IMR-90 (cell line): ENCODE measurements around the gene CTCF. TPM values are rescaled to one million over a fixed set of nuclear protein-coding genes. Genes with fewer than 3 reads are reported as not detected.
A peak's percentile ranks its signal among the peaks of the same experiment; 100 is the strongest.

Source experiments
- ATAC-seq: fragments of 200-7000 bp; cut with Tn5 transposase; 2 replicates; pipeline ENCODE4 v1.9.1; 2020; ENCODE audit warnings: low read depth, mild to moderate bottlenecking, moderate library complexity
- BruUV-seq: library from RNA; stranded (reverse); fragments of 400-500 nt; replicated peaks from 2 replicates; lab custom pipeline; 2021; lab: Mats Ljungman, UMichigan
- CTCF ChIA-PET: fragments of 300-600 bp; formaldehyde crosslinking; extraction: SDS; loops from one replicate; lab custom pipeline; 2021; ENCODE audit warnings: antibody characterized with exemption; lab: Yijun Ruan, JAX
- POLR2A ChIA-PET: fragments of 300-600 bp; sonication (Branson Sonifier 250); formaldehyde crosslinking; loops from one replicate; lab custom pipeline; 2022; ENCODE audit warnings: antibody characterized with exemption; ENCODE audit not compliant: unreplicated experiment; lab: Charles Lee
- DNase-seq: peaks from one replicate; pipeline ENCODE4 v3.0.0; 2013
- H2AFZ ChIP-seq: replicated peaks from 2 replicates; pipeline ENCODE3; 2013; ENCODE audit warnings: low read length, mild to moderate bottlenecking; ENCODE audit not compliant: poor library complexity
- H2AK5ac ChIP-seq: 2 replicates; pipeline ENCODE4 v1.6.1; 2013; ENCODE audit warnings: low read depth, low read length, inconsistent platforms
- H2AK9ac ChIP-seq: replicated peaks from 2 replicates; pipeline ENCODE3; 2013; ENCODE audit warnings: mild to moderate bottlenecking, low read depth, low read length, moderate library complexity; ENCODE audit not compliant: poor library complexity
- H2BK120ac ChIP-seq: 2 replicates; pipeline ENCODE4 v1.6.1; 2013; ENCODE audit warnings: low read depth, low read length, inconsistent platforms
- H2BK15ac ChIP-seq: 3 replicates; pipeline ENCODE4 v1.6.1; 2013; ENCODE audit warnings: low read depth, low read length, inconsistent platforms
- H2BK20ac ChIP-seq: 2 replicates; pipeline ENCODE4 v1.6.1; 2013; ENCODE audit warnings: low read depth, mild to moderate bottlenecking, inconsistent platforms, low read length, moderate library complexity
- H2BK5ac ChIP-seq: 2 replicates; pipeline ENCODE4 v1.6.1; 2013; ENCODE audit warnings: mild to moderate bottlenecking, low read depth, low read length, inconsistent platforms; ENCODE audit not compliant: poor library complexity, severe bottlenecking
- H3K14ac ChIP-seq: replicated peaks from 2 replicates; pipeline ENCODE4 v1.6.1; 2013; ENCODE audit warnings: low read depth, low read length, inconsistent platforms
- H3K18ac ChIP-seq: 2 replicates; pipeline ENCODE4 v1.6.1; 2013; ENCODE audit warnings: low read depth, low read length, control low read depth
- H3K23ac ChIP-seq: 2 replicates; pipeline ENCODE4 v1.6.1; 2013; ENCODE audit warnings: low read depth, low read length, inconsistent platforms
- H3K27ac ChIP-seq: 2 replicates; pipeline ENCODE4 v1.5.1; 2013; ENCODE audit warnings: mild to moderate bottlenecking, control low read depth, low read length; ENCODE audit not compliant: insufficient read depth
- H3K27me3 ChIP-seq: 2 replicates; pipeline ENCODE4 v1.6.1; 2013; ENCODE audit warnings: low read length; ENCODE audit not compliant: control insufficient read depth, insufficient read depth
- H3K36me3 ChIP-seq: 2 replicates; pipeline ENCODE4 v1.6.1; 2013; ENCODE audit warnings: low read length, mixed read lengths; ENCODE audit not compliant: control insufficient read depth, insufficient read depth
- H3K4ac ChIP-seq: 2 replicates; pipeline ENCODE4 v1.6.1; 2013; ENCODE audit warnings: low read depth, low read length, inconsistent platforms
- H3K4me1 ChIP-seq: 2 replicates; pipeline ENCODE4 v1.6.1; 2013; ENCODE audit warnings: low read length, mixed read lengths; ENCODE audit not compliant: control insufficient read depth, insufficient read depth
- H3K4me2 ChIP-seq: 2 replicates; pipeline ENCODE4 v1.6.1; 2013; ENCODE audit warnings: low read depth, mild to moderate bottlenecking, control low read depth, low read length, moderate library complexity
- H3K4me3 ChIP-seq: 2 replicates; pipeline ENCODE4 v1.5.1; 2013; ENCODE audit warnings: low read depth, mild to moderate bottlenecking, control low read depth, low read length, moderate library complexity; ENCODE audit not compliant: insufficient read depth
- H3K56ac ChIP-seq: 2 replicates; pipeline ENCODE4 v1.6.1; 2013; ENCODE audit warnings: low read length, inconsistent platforms; ENCODE audit not compliant: insufficient read depth; ENCODE audit errors: extremely low read depth
- H3K79me1 ChIP-seq, 2 experiments: 2 replicates each; pipeline ENCODE4 v1.6.1; 2013; ENCODE audit warnings: low read length in 2 of 2, inconsistent platforms in 1 of 2, low read depth in 1 of 2
- H3K9ac ChIP-seq: 2 replicates; pipeline ENCODE4 v1.6.1; 2013; ENCODE audit warnings: low read depth, low read length, control low read depth
- H3K9me1 ChIP-seq: 2 replicates; pipeline ENCODE4 v1.6.1; 2013; ENCODE audit warnings: low read length, inconsistent platforms; ENCODE audit not compliant: insufficient read depth
- H3K9me3 ChIP-seq: 2 replicates; pipeline ENCODE4 v1.6.1; 2013; ENCODE audit warnings: low read length; ENCODE audit not compliant: control insufficient read depth, insufficient read depth
- H4K20me1 ChIP-seq: 2 replicates; pipeline ENCODE4 v1.6.1; 2013; ENCODE audit warnings: low read length, inconsistent platforms; ENCODE audit not compliant: insufficient read depth
- H4K5ac ChIP-seq: 2 replicates; pipeline ENCODE4 v1.6.1; 2013; ENCODE audit warnings: mild to moderate bottlenecking, low read depth, low read length, control low read depth
- H4K8ac ChIP-seq, 2 experiments: 2 replicates each; pipeline ENCODE4 v1.6.1; 2013; ENCODE audit warnings: low read depth in 2 of 2, low read length in 2 of 2, control low read depth in 1 of 2, inconsistent platforms in 1 of 2
- H4K91ac ChIP-seq: 2 replicates; pipeline ENCODE4 v1.6.1; 2013; ENCODE audit warnings: low read depth, low read length, inconsistent platforms; ENCODE audit not compliant: insufficient read depth
- MAFK ChIP-seq: IDR thresholded peaks from 2 replicates; pipeline ENCODE4 v1.6.1; 2012; ENCODE audit warnings: low read depth, low read length, improper control_type of control experiment
- POLR2A ChIP-seq: IDR thresholded peaks from 2 replicates; pipeline ENCODE4 v1.6.1; 2012; ENCODE audit warnings: mild to moderate bottlenecking, low read depth, low read length
- RFX5 ChIP-seq: IDR thresholded peaks from 2 replicates; pipeline ENCODE4 v1.8.0; 2012; ENCODE audit warnings: low read depth, mild to moderate bottlenecking, low read length, moderate library complexity
- WGBS, 2 experiments: methylation state at CpG; one replicate each; pipeline versions ENCODE4 v1.1.5 to v1.1.7; 2013; ENCODE audit warnings: missing lambda C conversion rate in 2 of 2; ENCODE audit not compliant: insufficient read length in 1 of 2; ENCODE audit errors: extremely low coverage in 2 of 2; 5-methylcytosine and 5-hydroxymethylcytosine counted together
- dilution Hi-C: fragments of 300-500 bp; cut with HindIII; formaldehyde crosslinking; loops from one replicate; pipeline ENCODE4 v1.14.3; 2018; ENCODE audit warnings: low sequenced_read_pairs; ENCODE audit not compliant: unreplicated experiment
- in situ Hi-C: fragments of 300-500 bp; cut with MboI; formaldehyde crosslinking; loops from 3 replicates; pipeline ENCODE4 v1.14.3; 2019; ENCODE audit warnings: low sequenced_read_pairs, inconsistent platforms, mixed read lengths
- intact Hi-C: fragments of 100-400 bp; cut with micrococcal nuclease; formaldehyde crosslinking; loops from 2 replicates; pipeline ENCODE4 v1.10.0; 2022
- polyA plus RNA-seq, 3 experiments: library from polyadenylated mRNA; depleted of rRNA; stranded (reverse); fragments of >200 nt; gene quantifications; 2 replicates each; pipeline ENCODE4 v1.2.3, GENCODE V29; 2012; ENCODE audit warnings: low replicate concordance in 1 of 3
- total RNA-seq: library from RNA; depleted of rRNA; stranded (reverse); fragments of >200 nt; gene quantifications from 2 replicates; pipeline ENCODE4 v1.2.3, GENCODE V29; 2012
- TF ChIP-seq, protein P1 (sequence below): conservative IDR thresholded peaks from 2 replicates; pipeline ENCODE4 v1.5.1; 2012; ENCODE audit warnings: mild to moderate bottlenecking, low read depth, low read length, improper control_type of control experiment

Gene CTCF
- total and polyA plus RNA-seq, 2 of the 4 experiments (the other 2 are of a cell fraction) = 16.1 to 22.8 TPM

DNA sequence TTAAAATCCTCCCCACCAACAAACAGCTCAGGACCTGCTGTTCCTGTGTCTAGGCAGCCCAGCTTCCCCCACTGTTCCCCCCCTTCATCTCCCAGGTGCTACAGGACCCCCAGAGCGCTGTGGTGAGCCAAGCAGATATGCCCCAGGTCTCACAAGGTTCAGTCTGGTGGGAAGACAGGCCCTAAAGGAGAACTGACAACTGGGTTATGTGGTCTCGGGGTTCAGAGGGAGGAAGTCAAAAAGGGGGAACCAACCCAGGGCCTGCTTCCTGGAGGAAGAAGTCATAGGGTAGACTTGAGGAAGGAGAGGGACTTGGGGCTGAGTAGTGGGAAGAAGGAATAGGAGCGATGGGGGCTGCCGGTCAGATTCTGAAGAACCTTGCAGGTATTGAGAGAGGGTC is 31.1 kb upstream of the CTCF start:
- Histone ChIP-seq H2AFZ (no peak overlapping the region), H2AK9ac (peak overlapping the region; percentile 47), H2BK5ac (no peak overlapping the region), H4K20me1 (peaks cover 58% of the 10 kb centered on the region), H3K9ac (peak overlapping the region; percentile 93; the same call in 1 of the 2 replicates), H2BK20ac (no peak overlapping the region), H2BK15ac (no peak overlapping the region), H3K56ac (no peak overlapping the region), H3K4me2 (no peak overlapping the region), H3K23ac (peak overlapping the region; percentile 11; the same call in 1 of the 2 replicates), H3K27ac (no peak overlapping the region), H3K79me1 (peaks cover 34 to 63% of the 10 kb centered on the region in 2 experiments), H2BK120ac (no peak overlapping the region), H3K9me1 (peaks cover 20% of the 10 kb centered on the region), H4K91ac (no peak overlapping the region), H3K9me3 (no peaks in the 10 kb centered on the region), H3K18ac (no peak overlapping the region), H4K5ac (no peak overlapping the region), H3K4ac (peak overlapping the region; percentile 3; the same call in 1 of the 2 replicates), H3K4me1 (peaks cover 15% of the 10 kb centered on the region), H3K27me3 (no peaks in the 10 kb centered on the region), H4K8ac (no peak overlapping the region; a peak in 1 of 4 replicates), H3K36me3 (0 out of 2 replicates have a peak, but pooled peaks cover 2% of the 10 kb centered on the region), H3K14ac (0 out of 2 replicates have a peak overlapping the region, but pooled peaks have one; percentile 38), H3K4me3 (no peak overlapping the region), H2AK5ac (peak overlapping the region; percentile 72; the same call in 1 of the 2 replicates)
- DNase-seq = no peak
- ChIA-PET POLR2A (no interaction called here), CTCF (interaction anchor here (1.2 kb wide), 1 partner anchor 10 kb away, joined by 4 read pairs; no protein-coding TSS in a partner anchor)
- ATAC-seq = no peak
- BruUV-seq = no TSS peak
- in situ Hi-C loops = loop anchor here (25.0 kb wide), 1 partner anchor 406 kb away; the partner anchor contains the start of genes CTRL, LCAT and PSMB10
- WGBS, 2 experiments = 95% methylated on average over 3 of the region's 4 CpGs; no CpG with 5 or more reads in 1 of the 2 experiments
- dilution Hi-C loops = no loop called here
- intact Hi-C loops = no loop called here
- no peak for TF ChIP-seq RFX5
- TF ChIP-seq MAFK = no peak
- TF ChIP-seq, protein P1, sequence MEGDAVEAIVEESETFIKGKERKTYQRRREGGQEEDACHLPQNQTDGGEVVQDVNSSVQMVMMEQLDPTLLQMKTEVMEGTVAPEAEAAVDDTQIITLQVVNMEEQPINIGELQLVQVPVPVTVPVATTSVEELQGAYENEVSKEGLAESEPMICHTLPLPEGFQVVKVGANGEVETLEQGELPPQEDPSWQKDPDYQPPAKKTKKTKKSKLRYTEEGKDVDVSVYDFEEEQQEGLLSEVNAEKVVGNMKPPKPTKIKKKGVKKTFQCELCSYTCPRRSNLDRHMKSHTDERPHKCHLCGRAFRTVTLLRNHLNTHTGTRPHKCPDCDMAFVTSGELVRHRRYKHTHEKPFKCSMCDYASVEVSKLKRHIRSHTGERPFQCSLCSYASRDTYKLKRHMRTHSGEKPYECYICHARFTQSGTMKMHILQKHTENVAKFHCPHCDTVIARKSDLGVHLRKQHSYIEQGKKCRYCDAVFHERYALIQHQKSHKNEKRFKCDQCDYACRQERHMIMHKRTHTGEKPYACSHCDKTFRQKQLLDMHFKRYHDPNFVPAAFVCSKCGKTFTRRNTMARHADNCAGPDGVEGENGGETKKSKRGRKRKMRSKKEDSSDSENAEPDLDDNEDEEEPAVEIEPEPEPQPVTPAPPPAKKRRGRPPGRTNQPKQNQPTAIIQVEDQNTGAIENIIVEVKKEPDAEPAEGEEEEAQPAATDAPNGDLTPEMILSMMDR = no peak
- TF ChIP-seq POLR2A = no peak
